Stimulated activated CD8-positive, alpha-beta memory T cell treated with anti-CD3 and anti-CD28 coated beads, Interleukin-2, amount 100 ng/mL, for 1 hour (primary cell): ENCODE results near the gene PRRX2.

Experiments used
- DNase-seq, 2 donors: peaks; one replicate each; pipeline ENCODE4 v3.0.0-alpha.2; 2020; ENCODE audit warnings: low read depth in 2 of 2

PRRX2 gene

DNA sequence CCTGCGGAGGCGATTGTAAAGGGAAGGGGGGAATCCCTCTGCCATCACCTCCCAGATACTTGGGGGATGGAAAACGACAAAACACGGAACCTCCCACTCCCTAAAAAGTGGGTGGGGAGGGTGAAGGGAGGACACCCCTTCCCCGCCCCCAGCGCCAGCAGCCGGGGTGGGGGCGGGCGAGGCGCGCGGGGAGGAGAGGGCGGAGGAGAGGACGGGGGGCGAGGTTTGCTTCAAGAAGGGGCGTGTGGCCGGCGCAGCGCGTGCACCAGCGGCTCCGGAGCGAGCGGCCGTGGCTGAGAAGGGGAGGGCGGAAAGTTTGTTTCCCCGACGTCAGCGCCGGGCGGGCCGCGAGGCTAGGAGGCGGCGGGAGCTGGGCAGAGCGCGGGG, at the start of gene PRRX2:
Gene PRRX2, plus strand, starts transcription at position 259 of the 387 bp plus-strand sequence. CDS start 221 bp downstream, outside the sequence.
- peak; percentile 11 to 15 for DNase-seq

DNA sequence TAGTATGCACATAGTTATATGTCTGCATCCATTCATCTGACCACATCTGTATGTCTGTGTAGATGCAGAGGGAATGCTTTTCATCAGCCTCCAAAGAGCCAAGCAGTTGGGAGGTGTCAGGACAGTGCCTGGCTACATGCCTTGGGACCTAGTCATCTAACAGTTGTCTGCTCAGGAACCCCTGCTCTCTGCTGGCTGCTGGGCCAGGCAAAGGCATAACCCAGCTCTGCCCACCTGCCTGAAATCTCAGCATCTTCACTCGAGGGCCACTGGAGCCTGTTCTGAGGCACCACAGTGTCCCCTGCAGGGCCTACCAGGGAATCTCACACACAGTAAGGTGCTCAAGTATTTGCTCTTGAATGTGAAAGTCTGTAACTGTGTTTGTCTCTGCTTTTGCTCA, 48.3 kb upstream of the PRRX2 start:
- DNase-seq, result no peak

DNA sequence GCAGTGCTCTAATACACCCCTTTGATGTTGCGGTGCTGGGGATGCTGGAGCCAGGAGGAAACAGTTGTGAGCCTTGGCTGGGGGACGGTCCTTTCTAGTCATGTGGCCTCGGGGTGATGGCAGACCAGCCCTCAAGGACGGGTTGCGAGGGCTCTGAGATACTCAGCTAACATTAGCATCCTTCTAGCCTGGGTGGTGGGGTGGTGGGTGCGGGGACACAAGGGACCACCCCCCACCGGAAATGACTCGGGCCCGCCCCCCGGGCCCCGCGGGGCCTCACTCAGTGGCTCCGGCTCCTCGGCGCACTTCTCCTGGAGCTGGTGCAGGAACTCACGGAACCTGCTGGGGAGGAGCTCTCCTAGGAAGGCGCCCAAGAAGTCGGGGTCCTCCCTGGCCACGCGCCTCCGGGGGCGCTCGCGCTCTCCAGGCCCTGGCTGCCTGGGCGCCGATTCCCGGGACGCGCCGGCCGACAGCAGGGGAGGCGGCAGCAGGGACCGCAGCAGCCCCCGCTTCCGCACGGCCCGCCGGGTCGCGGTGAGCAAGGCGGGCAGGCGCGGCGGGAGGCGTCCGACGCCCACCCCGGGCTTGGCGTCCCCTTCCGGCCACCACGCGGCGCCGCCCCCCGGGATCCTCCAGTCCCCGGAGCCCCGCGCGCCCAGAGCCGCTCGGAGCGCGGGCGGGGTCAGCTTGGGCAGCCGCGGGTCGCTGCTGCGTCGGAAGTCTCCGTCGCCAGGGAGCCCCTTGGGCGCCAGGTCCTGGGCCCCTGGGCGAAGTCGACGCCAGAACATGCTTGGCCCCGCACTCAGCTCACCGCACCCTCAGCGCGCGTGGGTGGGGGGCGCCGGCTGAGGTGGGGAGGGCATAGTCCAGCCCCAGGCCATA, 45.4 kb upstream of the PRRX2 start:
- no peak for DNase-seq

DNA sequence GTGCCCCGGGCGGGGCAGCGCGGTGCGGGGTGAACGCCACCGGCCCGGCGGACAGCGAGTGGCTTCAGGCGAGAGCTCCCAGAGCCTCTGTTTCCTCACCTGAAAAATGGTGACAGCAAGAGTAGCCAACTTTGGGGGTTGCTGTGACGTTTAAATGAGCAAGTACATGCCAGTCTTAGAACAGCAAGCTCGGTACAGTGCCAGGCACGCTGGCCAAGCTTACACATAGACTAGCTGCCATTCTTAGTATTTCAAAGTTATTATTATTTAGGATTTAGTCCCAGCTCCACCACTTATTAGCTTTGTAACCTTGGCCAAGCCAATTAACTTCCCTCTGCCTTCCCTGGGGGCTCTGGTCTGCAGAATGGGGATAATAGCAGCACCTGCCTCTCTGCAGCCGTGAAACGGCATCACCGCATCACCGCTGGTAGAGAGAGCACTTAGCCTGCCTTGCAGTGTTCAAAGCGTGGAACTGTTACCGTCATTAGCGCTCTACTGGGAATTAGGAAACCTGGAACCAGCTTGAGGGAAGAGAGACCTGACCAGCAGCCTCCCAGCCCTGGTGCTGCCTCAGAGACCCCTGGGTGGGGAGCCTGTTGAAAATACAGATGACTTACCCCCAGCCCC, 44.7 kb upstream of the PRRX2 start, which contains the start of gene C9orf50:
Gene C9orf50, minus strand, starts transcription at position 433 of the 627 bp plus-strand sequence. CDS start 527 bp downstream, outside the sequence.
- no peak for DNase-seq

DNA sequence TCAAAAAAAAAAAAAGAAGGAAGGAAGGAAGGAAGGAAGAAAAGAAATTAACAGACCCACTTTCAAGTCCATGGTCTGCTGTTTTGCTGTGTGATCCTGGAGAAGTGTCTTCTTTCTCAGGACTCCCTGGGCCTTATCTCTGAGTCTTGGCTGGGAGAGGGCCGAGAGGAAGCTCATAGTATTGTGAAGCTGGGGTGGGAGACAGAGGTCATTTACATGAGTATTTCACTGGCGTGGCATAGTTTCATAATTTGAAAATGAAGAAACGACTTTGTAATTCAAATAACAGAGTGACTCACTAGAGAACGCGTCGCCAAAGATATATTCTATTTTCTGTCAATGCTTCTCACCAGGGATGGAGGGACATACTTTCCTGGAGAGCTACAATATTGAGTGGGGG, 42.1 kb upstream of the PRRX2 start:
- DNase-seq, result no peak

DNA sequence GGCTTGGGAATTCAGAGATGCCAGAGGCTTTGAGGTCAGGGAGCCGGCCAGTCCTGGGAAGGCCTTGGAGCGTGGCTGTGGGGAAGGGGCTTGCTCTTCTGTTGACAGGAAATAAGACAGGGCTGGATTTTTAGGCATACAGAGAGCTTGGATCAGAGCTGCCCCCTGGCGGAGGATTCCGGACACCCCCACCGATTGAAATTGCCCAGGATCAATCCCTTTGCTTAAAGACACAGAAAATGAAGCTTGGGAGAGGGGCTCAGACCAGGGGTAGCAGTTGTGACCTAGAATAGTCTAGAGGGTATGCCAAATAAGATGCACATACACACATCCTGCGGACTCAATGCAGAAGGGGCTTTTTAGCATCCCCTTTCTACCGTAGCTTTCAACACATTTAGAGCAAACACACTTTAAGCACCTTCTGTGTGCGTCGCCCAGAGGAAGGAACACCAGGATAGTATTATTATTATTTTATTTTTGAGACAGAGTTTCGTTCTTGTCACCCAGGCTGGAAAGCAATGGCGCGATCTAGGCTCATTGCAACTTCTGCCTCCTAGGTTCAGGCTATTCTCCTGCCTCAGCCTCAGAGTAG, 41.2 kb upstream of the PRRX2 start:
- DNase-seq, result peak in 1 of 2 donors; percentile 53

DNA sequence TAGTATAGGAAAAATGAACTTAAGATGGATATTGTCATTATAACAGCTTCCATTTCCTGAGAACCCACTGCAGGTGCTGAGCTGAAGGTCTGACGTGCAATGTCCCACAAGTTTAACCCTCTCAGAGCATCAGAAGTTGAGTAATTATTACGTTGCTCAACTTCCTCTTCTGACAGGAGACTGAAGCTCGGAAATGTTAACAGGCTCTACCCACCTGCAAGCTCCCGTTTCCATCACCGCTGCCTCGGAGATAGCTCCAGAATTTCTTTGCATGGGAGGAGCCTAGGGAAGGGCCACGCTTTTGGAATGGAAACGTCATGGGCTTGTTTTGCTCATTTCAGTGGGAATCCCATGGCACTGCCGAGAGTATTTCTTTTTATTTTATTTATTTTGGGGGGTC, 40.5 kb upstream of the PRRX2 start:
- no peak for DNase-seq

DNA sequence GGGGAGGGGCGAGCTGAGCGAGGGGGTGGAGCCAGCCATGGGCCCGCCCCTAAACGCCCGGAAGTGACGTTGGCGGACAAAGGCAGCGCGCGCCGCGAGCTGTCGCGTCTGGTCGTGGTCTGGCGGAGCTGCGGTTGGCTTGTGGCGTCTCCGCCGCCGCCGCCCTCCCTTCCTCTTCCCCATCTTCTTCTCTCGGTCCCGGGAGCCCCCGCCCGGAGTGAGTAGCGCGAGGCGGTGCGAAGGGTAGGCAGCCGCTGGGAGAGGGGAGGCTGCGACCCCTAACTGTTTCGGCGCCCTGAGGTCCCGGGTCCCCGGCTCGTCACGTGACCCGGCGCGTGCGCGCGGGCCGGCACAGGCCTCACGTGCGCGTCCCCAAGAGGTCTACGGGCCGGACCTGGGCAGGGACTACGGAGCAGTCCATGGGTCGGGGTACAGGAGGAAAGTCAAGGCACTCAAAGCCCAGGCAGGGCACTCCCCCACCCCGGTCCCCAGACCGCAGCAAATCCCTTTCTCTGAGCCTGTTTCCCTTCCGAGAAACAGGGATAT, 39.3 kb upstream of the PRRX2 start, which contains the start of gene NTMT1:
Gene NTMT1, plus strand, starts transcription at position 85 of the 546 bp plus-strand sequence. CDS start 6,541 bp downstream, outside the sequence.
- peak; percentile 84 to 86 for DNase-seq

DNA sequence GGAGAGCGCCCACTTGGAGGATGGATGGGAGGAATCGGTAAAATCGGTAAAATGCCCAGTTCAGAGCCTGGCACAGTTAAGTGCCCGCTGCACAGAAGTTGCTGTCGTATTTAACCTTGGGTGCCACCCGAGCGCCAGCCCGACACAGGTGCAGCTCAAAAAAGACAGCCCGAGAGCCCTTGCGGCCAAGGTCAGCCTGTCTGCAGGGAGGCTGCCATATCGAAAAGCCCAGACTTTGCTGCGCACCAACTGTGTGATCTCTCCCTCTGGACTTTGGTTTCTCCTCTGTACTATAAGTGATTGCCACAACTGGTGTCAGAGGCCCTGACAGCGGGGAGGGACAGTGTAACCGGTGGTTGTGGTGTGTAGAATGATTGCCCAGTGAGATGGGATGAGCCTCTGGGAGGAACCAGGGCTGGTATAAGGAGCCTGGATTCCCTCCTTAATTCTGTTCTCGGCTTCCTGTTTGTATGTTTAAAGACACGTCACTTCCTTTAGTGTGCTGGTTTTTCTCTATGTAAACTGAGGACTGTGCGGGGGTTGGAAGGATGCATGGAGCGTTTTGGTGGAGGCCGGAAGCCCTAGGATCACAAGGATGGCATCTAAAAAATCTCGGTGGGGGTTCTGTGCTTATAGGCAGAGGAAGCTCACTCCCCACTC, 38.7 kb upstream of the PRRX2 start:
- no peak for DNase-seq

DNA sequence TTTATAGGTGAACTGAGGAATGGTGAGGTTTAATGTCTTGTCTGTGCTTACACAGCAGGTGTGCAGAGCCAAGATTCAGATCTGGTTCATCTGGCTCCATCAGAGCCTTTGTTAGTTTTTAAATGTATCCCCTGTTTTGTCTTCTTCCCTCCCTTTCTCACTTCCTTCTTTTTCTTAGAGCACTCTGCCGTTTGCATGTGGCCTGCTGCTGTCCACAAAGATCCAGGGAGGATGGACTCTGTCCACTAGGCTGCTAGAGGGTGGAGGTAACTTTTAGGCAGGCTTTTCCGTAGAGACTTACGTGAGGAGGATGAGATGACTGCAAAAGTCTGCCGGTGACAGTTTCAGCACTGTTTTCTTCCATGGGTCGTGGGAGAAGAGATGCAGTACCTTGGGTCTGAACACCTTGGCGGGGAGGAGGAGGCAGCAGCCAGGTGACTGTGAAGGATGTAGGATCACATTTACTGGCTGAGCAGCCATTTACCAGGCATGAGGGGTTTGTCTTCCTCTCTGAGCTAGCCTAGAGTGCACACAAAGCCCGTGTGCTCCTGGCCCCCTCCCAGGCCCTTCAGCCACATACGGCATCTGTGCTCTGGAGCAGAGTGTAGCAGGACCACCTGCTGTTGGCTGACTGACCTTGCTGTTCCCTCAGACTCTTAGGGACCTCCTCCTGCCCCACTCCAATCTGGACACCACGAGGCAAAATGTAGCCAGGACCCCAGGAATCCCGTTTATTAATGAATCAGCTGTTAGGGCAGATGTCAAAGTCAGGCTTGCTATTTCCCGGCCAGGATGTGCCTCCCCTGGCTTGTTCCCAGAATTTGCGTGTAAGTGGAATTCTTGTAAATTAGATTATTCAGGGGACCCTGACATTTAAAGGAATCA, 37.6 kb upstream of the PRRX2 start:
- DNase-seq, result no peak

DNA sequence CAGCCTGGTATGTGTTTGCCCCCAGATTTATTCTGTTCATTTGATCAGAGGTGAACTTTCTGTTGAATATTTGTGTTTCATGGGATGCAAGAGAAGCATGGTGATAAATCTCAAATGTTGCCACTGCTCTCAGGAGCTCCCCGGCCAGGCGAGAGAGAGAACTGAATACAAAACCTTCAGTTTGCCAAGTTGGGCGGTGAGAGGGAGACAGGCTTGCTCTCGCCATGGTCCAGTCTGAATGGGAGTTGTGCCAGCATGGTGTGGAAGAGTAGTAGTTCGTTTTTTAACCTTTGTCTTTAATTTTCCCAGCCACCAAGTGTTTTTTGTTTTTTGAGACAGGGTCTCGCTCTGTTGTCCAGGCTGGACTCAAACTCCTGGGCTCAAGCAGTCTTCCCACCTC, 36.7 kb upstream of the PRRX2 start:
- no peak for DNase-seq

DNA sequence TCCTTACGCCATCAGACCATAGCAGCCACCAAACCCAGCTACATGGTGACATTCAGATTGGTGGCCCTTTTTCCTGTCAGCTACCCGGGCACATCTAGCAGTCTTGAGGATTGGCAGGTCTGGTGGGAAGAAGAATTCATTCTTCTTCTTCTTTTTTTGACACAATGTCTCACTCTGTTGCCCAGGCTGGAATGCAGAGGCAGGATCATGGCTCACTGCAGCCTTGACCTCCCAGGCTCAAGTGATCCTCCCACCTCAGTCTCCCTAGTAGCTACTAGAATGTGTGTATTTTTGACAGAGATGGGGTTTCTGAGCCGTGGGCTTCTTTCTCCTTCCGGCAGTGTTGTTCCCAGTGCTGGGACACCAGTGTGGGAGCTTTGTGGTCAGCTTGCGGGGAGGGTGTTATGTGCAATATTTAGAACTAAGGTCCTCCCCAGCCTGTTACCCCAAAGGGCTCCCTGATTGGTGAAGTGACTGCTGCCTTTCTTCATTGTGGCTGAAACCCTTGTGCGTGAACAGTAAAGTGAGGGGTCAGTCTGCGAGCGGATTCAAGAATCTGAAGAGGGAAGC, 36.1 kb upstream of the PRRX2 start:
- no peak for DNase-seq

DNA sequence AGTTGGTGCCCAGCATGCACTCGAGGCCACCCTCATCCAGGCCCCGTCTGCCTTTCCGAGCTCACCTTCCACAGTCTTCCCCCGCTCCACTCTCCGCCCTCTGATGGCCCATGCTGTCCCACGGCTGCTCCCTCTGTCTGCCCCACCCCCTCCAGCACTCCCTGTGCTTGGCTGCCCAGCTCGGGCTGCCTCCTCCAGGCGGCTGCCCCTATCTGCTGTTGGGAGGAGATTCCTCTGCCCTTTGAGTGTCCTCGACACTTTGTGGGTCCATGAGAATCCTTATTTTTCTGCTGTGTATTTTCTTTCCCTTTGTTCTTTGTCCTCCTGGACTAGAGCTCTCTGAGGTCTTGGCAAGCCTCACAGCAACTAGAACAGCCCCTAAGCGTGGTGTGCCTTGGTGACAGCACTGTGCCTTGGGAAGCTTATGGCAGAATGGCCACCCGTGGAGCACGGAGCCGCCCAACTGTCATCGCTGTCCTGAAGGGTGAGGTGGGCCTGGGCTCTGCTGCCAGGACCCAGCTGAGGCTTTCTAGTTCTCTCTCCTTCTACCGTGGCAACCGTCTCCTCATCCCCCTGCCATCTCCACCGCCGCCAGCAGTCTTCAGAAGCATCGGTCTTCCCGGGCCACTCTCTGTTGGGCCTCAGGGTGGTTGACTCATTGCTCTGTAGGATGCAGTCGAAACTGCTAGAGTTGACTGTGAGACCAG, 34.3 kb upstream of the PRRX2 start:
- DNase-seq, result no peak

DNA sequence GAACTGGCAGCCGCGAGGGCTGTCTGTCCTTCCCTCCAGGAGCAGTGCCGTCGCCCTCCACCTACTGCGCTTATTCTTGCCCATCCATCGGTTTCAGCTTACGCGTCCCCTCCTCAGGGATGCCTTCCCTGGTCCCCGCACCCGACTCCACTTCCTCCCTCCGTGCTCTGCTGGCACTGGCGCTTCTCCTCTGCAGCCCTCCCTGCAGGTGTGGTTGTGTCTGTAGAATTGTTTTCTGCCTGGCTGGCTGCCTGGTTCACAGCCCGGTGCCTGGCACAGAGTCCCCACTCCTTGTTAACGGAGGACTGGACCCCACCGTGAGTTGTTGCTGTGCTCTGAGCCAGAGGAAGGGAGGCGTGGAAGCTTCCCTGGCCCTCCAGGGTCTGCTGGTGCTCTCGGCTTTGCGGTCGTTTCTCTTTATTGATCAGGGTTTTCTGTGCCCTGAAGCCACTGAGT, 33.7 kb upstream of the PRRX2 start:
- no peak for DNase-seq

DNA sequence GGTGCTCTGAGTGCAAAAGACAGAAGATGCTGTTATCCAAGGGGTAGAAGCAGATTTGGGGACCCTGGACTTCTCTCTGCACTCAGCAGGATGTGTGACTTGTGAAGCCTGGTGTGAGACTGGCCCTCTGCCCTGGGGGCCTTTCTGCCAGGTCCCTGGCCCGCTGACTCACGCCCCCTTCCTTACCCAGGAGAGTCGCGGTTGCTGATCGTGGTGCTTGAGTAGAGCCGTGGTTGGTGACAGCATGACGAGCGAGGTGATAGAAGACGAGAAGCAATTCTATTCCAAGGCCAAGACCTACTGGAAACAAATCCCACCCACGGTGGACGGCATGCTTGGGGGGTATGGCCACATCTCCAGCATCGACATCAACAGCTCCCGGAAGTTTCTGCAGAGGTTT, 33.0 kb upstream of the PRRX2 start:
- DNase-seq, result no peak

DNA sequence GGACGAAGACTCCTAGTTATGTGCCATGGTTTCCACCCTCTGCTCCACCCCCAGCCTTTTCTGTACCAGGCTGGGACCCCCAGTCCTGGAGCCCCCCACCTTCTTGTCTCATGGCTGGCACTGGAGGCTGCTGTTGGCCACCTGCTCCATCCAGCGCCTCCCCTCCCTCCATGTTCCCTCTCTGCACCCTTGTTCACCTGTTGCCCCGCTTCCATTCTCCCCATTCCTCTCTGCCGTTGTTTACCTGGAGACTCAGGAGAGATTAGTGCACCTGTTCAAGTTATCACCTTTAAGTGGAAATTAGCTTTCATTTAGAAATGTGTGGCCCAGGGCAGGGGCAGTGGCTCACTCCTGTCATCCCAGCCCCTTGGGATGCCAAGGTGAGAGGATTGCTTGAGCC, 32.2 kb upstream of the PRRX2 start:
- DNase-seq, result no peak

DNA sequence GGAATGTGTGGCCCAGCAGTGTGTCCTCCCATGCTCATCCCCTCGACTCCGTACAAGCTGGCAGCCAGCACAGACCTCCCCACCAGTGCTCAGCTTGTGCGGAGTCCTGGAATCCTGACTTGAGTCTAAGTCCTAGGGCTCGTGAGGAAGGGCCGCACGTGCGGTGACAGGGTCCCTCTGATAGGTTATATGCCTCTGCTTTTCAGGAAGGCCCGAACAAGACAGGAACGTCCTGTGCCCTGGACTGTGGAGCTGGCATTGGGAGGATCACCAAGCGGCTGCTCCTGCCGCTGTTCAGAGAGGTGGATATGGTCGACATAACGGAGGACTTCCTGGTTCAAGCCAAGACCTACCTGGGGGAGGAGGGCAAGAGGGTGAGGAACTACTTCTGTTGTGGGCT, 31.6 kb upstream of the PRRX2 start:
- no peak for DNase-seq

DNA sequence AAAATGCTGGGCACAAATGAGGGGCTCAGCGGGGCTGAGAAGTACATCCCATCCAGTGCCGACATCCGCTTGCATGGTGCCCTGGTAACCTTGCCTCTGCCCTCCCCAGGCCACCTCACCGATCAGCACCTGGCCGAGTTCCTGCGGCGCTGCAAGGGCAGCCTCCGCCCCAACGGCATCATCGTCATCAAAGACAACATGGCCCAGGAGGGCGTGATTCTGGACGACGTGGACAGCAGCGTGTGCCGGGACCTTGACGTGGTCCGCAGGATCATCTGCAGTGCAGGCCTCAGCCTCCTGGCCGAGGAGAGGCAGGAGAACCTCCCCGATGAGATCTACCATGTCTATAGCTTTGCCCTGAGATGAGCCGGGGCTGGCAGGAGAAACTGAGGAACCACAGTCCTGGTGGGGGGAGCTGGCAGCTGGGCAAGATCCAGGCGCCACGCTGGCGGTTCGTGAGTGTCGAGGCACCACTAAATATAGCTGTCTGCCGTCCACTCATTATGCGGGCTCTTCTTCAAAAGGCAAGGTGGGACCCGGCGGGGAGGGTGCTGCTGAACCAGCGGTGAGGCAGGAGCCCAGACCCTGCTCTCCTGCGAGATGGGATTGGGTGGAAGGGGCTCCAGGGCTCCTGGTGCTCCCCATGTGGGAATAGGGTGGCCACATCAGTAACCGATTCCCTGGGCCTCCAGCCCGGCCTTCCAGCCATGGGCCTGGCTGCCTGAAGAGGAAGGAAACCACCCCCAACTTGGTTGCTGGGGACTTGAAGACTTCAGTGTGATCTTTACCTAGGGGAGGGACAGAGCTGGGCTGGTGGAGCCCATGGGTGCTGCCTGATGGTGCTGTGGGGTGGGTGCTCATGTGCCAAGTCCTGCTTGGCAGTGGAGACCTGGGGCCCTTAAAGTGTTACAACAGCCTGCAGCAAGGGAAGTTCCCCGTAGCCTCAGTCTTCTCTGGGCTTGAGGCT, 30.1 kb upstream of the PRRX2 start:
- DNase-seq, result no peak
